ENCODE results near the gene UBAC2.

Gene UBAC2

GRCh38 chr13:99363949-99364348 is 163.3 kb downstream of the UBAC2 start:
- DNase-seq = no peak

GRCh38 chr13:99366075-99366987 is 165.7 kb downstream of the UBAC2 start:
- no peak for DNase-seq

- no peak for DNase-seq
Measured at GRCh38 chr13:99367106-99367616, 166.5 kb downstream of the UBAC2 start.

DNA sequence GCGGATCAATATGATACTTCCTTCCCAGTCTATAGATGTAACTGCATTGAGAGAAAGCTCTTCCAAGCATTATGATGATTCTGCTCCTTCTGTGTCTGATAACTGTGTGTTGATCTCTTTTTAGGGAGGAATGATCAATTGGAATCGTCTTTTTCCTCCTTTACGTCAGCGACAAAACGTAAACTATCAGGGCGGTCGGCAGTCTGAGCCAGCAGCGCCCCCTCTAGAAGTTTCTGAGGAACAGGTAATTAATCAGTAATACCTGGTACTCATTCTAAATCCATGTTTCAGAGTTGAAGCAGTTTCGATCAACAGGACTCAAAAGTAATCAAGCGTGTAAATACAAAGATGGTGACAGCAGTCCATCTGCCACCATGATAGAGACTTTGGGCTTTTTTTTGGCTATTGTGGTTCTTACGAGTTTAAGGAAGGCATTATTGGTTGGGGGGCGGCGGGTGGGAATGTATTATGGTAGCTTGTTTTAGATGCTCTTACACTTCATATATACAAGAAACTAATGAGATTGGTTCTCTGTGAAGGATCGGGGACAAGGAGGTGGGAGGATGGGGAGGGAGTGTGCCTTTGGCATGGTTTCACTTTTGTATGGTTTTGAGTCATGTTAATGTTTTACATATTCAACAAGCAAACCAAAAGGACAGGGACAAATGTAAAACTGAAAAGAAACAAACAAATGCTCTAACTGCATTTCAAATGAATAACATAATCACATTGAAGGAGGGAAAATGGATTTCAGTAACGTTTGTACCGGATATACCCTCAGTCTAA is 167.2 kb downstream of the UBAC2 start:
- no peak for DNase-seq

DNA sequence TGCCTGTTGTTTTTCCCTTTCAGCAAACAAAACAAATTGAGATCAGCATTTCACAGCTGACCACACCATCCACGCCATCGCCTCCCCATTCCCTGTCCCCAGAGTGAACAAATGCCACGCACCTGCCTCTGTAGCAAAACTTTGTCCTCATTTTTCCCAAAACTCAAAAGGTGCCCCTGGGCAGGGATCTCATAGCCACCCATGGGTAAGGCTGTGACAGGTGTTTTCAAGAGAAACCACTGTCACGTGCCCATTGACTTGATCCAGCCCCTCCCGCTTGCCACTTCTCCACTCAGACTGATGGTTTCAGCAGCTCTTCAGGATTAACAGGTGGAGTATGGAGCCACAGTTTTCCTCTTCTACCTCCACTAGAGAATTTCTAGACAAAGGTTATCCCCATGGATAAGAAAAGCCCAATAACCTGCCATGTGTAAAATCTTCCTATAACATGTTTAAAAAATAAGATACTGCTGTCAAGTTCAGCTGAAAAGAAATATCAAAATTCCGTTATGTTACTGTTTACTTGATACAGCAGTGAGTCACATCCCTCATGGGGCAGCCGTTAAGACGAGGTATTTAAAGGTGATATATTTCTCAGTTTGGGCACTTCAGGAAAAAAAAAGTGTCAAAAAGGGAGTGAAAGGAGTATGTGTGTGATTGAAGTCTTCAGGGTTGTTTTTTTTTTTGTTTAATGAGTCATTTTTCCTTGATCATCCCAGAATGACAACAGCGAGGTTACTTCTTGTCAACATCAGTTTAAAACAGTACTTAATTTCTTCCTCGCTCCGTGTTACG is 170.0 kb downstream of the UBAC2 start:
- DNase-seq = no peak

DNA sequence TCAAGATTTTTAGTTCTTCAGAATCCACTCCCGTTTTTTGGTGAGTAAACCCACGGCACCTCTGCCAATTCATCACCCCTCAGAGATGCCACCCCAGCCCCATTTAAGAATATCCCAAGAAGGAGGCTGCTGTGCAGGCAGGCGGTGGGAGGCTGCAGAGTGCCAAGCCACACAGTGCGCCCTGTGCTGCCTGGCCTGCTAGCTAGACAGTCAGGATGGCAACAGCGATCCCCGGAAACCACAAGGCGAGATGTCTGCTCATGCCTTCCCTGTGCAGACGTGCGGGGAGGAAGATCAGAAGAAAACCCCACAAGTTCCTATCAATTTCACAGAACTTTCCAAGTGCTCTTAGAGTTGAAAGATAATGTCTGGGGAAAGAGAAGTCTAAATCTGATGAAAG is 171.3 kb downstream of the UBAC2 start:
- DNase-seq = no peak

DNA sequence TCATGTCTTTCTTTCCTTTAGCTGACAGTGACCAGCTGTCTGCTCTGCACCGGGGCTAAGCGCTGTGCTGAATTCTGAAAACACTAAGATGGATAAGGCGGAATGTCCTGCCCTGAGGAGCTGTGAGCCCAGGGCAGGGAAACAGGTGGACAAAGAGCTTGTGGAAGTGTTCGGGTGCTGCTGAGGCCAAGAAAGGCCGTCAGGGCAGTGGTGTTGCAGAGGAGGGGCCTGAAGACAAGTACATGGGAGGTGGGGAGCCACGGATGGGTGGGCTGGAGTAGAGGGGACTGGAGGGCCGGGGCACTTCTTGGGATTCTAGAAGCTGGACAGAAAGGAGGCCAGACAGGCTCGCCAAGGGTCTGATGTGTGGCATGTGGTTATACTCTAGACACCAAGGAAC is 172.8 kb downstream of the UBAC2 start:
- no peak for DNase-seq

DNA sequence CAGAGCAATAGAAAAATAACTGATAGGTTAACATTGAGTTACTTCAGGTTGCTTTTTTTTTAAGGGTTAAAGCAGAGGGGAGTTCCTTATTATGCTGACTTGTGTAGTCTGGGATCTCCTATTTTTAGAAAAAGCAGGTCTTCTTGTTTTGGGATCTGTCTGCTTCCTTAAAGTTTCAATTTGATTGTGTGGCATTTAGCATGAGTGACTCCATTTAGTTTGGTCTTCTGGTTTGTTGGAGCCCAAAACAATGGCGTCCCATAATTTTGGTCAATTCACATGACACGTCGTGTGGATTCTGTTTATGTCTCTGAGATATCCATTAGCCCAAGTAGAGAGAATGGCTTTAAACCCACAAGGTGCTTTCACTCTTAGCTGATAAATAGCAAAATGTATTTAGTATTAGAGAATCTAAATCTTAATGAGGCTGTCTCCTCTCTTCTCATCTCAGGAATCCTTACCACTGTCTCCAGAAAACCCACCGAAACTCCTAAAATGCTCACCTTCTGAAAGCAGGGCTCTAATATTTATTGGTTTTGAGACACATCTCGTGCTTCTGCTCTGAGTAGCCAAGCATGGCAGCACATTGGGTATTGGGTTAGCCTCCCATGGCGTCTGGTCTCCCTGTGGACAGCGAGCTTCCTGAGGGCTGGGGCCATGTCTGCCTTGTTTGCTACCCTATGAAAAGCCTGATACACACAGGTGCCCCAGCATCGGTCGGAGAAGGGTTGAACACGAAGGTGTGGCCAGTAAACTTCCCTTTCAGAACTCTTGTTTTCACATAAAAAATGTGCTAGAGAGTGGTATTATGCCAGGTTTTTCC is 173.7 kb downstream of the UBAC2 start:
- no peak for DNase-seq

DNA sequence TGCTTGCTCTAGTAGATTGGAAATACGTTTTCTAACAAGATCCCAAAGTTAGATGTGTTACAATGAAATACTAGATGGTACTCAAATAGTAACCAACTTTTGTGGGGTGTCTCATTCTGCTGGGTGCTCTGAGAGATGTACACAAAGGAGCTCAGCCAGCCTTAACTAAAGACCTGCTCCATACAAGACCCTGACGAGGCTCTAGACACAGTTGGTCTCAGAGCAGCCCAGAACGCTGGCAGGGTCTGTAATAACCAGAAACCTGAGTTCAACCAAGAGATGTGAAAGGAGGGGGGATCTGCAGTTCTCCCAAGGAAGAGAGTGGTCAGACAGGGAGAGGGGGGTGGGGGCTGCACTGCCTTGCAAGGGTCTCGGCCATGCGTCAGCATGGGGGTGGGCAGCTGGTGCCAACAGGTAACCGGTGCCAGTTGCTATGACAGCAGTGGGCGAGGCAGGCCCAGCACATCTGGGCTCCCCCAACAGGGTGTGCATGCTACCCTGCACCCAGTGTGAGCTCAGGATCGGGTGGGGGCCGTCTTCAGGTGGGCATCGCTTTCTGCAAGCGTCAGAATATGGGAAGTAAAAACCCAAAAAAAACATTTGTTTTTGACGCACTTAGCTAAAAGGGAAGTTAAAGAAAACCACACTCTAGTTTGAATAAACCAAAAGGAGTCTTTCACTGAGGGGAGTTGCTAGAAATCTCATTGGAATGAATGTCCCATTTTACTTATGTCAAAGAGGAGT is 174.5 kb downstream of the UBAC2 start:
- DNase-seq = peak; percentile 82

- DNase-seq = no peak
Measured at GRCh38 chr13:99375738-99376080, 175.1 kb downstream of the UBAC2 start.

GRCh38 chr13:99376132-99376531 is 175.5 kb downstream of the UBAC2 start:
- no peak for DNase-seq

- DNase-seq = no peak
Measured at GRCh38 chr13:99376924-99377323, 176.3 kb downstream of the UBAC2 start.

GRCh38 chr13:99377641-99378040 is 177.0 kb downstream of the UBAC2 start:
- no peak for DNase-seq

GRCh38 chr13:99378985-99379733 is 178.5 kb downstream of the UBAC2 start:
- DNase-seq = no peak

DNA sequence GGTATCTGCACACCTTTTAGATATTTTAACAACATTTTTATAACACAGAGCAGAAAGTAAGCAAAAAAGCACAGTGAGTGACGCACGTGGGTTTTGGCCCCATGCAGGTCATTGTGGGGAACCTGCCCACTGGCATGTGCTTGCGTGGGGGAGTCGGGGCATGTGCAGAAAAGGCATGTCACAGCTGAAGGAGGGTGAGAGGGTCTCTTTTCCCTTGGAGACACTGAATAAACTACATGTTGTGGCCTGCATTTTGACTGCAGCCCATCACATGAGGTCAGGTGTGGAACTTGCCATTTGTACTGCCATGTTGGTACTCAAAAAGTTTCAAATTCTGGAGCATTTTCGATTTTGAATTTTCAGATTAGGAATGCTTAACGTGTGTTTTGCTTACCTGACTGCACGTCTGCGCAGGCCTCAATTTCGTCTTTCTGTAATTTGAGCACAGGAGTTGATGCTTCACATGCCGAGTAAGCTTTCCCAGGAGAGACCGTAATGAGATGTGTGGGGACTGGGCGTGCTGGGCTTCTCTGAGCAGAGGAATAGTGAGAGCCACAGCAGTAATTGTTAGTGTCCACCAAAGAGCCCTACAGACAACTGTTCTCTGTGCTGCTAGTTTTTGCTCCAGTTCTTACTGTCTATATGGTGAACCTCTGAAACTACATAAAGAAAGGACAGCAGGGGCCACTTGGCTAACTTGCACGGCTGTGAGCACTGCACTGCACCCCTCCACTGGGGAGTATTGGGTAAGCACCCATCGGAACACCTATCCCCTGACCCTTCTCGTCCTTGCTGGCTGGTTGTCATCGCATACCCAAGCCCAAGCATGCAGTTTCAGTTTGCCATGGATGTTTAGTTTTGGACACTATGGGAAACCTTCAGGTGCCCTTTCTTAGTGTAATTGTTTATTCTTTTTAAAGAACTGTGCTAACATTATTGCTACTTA is 179.5 kb downstream of the UBAC2 start:
- DNase-seq = no peak

DNA sequence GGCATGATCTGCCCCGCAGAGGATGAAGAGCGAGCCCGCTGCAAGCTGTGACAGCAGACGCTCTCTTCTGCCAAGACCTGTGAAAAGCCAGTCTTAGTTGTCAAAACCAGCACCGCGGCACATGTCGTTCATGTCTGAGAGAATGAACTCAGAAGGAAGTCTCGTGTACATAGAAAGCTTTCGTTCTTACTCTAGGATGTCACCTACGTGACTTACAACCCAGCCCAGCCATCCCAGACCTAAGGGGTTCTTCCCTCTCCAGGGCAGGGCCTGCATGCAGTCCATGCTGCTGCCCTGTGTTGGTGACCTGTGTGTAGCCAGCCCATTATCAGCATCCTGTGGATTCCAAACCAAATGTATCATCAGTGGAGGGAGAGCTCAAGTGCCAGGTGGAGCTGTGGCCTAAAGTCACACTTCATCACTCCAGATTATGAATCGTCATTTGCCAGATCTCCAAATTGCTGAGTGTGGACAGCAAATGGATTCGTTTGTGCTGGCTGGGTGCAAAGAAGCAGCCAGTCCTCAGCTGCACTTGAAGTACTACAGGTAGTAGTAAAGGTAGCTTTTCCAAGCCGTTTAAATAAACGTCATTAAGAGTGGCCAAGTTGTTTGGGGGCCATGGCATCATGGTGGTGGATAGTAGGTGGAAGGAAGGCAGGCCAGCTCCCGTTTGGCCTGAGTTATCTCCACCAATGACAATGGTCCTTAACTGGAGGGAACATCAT is 180.4 kb downstream of the UBAC2 start:
- DNase-seq = no peak

DNA sequence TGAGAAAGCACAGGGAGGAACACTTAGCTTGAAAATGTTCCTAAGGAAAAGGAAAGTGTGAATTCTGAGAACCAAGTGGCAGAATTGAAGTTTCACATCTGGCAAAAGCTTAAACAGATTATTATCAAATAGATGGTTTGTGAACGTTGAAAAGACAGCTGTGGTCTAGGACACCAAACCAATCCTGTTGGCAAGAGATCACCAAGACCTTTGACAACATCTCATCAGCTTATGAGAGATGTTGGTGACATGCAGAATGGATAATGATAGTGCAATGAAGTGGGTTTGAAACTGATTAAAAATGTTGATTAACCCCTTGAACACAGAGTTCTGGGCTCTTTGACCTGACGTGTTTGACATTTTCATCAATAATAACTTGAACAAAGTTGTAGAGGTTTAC is 181.1 kb downstream of the UBAC2 start:
- DNase-seq = peak; percentile 63

DNA sequence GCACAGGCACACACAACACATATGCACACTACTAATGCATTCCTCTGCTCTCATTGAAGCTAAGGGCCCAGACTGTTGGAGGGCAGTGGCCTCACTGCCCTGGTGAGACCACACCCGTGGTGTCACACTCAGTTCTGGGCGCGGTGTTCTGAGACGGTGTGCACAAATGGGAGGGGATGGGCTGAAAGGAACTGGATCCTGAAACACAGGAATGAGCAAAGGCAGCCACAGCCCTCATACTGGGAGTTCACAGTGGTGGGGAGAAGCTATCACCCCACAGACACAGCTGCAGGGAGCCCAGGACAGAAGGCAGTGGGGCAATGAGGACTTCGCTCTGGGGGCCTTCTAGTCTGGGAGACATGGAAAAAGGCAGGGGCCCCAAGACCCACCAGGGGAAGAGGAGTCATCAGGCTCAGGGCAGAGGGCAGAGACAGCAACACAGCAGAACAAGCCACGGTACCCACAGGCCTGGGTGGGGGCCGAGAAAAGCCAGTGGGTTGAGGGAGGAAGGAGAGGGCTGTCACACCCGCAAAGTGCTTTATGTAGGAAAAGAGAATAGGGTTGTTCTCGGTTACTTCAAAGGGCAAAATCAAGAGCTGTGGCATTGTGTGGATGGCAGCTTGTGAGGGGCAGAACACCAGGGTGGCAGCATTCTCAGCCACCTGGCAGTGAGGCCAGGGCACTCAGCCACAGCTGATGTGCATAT is 181.9 kb downstream of the UBAC2 start:
- peak; percentile 67 for DNase-seq
